ENCODE results near the gene FERMT2.
"Not testable (repeated sequence)": the region's sequence is repeated elsewhere in the genome, so short reads cannot be mapped to it uniquely, and the experiment has no call there.

The FERMT2 gene

DNA sequence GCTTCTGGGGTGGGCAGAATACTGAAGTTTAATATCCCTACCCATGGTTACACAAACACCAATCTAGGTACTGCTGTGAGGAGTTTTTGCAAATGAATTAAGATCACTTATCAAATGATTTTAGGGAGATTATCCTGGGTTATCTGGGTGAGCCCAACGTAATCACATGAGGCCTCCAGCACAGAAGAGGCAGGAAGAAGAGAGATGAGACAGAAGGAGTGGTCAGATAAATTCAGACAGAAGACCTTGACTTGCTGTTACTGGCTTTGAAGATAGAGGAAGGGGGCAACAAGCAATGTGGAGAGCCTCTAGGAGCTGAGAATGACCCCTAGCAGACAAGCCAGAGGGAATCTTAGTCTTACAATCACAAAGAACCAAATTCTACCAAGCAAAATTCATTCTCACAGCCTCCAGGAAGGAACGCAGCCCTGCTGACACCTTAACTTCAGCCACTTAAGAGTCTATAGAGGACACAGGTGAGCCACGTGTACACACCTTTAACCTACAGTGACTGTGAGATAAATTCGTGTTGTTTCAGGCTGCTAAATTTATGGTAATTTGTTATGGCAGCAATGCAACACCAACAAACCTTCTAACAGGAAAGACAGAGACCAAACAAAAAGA is 49.4 kb downstream of the FERMT2 start:
- no peak for DNase-seq (ENCODE audit: low spot score)

DNA sequence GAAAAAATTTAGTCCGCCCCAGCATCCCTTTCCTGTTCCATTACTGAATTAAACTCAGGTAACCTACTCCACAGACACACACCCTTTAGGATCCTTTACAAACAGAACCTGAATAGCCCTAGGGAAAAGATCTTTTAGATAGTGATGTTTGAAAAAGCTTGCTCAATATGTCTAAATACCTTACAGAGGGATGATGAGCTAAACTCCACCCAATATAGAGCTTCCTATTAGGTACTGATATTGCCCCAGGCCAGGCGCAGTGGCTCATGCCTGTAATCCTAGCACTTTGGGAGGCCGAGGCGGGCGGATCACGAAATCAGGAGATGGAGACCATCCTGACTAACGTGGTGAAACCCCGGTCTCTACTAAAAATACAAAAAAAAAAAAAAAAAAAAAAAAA is 50.1 kb downstream of the FERMT2 start:
- DNase-seq (ENCODE audit: low spot score), result no peak

DNA sequence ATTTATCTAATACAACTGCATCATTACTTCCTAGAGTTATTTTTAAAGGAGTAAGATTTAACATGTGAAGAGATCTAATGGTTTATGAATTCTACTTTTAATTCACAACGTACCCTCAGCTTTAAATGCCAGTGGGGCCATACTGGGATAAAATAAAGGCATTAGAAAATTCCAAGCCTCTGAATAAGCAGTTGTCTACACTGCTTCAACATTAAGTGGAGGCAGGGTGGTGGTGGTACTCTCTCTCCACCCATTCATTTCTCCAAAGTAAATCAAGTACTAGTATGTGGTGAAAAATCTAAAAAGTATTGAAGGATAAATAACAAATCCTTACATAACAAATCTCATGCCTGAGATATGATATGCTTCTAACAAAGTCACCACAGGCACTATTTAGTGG is 52.4 kb downstream of the FERMT2 start:
- no peak for DNase-seq (ENCODE audit: low spot score)

DNA sequence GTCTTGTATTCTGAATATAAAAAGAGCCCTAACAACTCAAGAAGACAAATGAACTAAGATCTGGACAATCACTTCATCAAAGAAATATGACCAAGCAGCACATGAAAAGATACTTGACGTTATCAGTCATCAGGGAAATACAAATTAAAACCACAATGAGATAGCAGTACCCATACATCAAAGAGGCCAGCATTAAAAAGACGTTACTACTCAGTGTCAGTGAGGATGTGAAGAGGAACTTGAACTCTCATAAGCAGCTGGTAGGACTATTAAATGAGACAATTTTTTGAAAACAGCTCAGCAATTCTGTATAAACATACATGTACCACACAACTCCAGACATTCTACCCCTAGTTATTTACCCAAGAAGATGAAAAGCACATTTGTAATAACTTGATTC is 55.9 kb downstream of the FERMT2 start:
- DNase-seq (ENCODE audit: low spot score), result no peak

DNA sequence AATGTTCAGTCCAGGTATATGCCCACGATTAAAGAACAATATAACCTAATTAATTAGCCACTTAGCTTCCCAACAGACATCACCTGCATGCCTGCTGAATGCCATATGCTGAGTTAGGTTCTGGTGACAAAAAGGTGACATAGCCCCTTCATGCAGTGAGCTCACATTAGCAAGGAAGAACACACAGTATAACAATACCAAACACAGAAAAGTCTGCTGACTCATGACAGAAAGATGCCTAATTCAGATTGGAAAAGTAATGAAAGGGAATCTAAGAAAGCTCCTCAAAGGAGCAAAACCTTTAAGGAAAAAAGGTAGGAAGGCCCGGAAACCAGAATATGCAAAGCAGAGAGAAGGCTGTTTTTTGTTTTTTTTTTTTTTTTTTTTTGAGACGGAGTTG is 59.0 kb downstream of the FERMT2 start:
- no peak for DNase-seq (ENCODE audit: low spot score)

DNA sequence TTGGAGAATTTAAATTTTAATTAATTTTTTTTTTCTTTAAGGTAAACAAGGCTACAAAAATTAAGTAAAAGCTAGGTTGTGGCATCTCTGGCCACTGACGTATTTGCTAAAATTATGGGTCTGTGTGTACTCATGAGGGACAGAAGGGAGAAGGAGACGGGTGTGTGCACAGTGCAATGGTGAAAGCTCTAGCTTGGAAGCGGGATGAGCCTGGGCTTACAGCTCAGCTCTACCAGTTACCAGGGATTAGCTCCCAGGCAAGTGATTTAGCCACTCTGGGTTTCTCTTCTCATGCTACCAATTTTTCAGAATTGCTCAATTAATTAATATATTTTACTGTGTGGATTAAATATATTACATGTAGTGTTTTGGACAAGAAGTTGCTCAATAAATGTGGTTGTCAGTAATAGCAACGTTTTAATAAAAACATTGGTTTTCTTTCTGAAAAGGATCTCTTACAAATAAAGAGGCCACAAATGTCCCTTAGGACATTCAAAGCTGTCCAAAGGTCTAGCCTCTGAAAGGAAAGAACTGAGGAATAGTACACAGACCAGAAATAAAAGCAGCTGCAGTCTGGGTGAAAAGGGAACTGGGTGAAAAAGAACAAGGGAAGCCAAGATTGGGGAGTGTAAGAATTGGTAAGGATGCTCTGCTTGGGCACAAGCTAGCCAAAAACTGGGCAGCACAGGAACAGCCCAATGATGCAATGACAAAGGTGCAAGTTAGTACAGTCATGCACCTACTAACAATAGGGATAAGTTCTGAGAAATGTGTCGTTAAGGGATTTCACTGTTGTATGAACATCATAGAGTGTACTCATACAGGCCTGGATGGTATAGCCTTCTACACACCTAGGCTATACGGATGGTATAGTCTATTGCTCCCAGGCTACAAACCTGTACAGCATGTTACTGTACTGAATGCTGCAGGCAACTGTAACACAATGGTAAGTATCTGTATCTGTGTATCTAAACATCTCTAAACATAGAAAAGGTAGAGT is 61.7 kb downstream of the FERMT2 start:
- DNase-seq (ENCODE audit: low spot score), result no peak

DNA sequence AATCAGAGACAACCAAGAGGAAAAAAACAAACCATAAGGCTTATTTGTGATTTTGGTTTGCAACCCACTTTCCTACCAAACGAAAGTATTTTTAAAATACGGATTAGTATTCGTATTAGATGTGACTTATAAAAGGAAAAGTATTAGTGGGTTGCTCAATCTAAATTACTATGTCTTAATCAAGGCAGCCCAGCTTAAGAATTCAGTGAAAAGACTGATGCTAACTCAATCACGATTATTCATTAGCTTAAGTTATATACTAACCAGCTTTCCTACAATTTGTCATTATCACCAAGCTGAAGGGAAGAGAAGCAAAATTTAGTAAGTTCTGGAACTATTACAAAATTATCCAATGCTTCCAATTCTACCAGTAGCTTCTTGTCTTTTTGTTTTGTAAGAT is 62.7 kb downstream of the FERMT2 start:
- DNase-seq (ENCODE audit: low spot score), result no peak

DNA sequence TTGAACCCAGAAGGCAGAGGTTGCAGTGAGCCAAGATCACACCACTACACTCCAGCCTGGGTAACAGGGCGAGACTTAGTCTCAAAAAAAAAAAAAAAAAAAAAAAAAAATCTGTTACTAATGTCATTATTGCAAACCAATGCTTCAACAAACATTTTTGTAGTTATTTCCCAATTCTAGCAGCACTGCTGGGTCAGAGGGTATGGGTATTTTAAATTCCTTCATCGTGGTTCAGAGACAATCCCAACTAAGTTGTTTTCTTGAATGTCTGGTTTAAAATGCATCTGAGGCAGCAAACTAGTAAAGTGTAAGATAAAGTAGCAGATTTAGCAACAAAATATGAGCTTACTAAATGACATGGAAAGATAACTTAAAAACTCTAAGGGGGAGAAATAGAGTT is 65.6 kb downstream of the FERMT2 start:
- no peak for DNase-seq (ENCODE audit: low spot score)

DNA sequence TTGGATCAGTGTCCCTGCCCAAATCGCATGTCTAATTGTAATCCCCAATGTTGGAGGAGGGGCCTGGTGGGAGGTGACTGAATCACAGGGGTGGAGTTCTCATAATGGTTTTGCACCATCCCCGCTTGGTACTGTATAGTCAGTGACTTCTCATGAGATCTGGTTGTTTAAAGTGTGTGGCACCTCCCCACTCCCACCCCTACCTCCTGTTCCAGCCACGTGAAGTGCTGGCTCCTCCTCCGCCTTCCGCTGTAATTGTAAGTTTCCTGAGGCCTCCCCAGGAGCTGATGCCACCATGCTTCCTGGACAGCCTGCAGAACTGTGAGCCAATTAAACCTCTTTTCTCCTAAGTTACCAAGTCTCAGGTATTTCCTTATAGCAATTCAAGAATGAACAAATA is 67.2 kb downstream of the FERMT2 start:
- DNase-seq (ENCODE audit: low spot score), result no peak

DNA sequence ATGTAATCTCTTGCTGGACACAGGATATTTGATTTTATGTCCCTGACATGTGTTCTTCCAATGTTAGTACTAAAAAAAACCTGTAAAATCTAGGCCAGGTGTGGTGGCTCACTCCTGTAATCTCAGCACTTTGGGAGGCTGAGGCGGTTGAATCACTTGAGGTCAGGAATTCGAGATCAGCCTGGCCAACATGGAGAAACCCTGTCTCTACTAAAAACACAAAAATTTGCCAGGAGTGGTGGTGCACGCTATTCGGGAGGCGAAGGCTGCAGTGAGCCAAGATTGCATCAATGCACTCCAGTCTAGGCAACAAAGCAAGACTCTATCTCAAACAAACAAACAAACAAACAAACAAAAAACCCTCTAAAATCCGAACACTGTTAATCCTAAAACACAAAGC is 68.0 kb downstream of the FERMT2 start:
- DNase-seq (ENCODE audit: low spot score), result no peak

DNA sequence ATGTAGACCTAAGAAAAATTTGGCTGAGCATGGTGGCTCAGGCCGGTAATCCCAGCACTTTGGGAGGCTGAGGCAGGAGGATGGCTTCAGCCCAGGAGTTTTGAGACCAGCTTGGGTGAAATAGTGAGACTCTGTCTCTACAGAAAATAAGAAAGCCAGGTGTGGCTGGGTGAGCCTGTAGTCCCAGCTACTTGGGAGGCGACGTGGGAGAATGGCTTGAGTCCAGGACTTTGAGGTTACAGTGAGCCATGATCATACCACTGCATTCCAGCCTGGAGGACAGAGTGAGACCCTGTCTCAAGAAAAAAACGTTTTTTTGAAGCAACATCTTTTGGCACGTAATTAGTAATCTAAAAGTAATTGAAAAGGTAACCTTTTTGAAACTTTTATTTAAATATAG is 70.9 kb downstream of the FERMT2 start:
- DNase-seq (ENCODE audit: low spot score), result no peak

DNA sequence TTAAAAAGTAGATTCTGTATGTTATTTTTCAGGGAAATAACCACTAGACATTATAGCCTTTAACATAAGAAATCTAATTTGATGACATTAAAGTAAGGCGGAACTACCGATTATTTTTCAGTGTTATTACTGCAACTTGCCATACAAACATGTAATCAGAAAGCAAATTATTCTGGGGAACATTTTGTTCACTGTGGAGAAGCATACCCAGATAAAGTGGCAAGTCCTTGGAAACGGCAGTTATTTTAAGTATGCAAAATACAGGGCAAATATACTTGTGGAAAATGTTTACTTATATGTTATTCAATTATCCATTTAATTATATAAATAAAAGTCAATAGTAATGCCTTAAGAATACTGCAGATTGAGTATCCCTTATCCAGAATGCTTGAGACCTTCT is 71.9 kb downstream of the FERMT2 start:
- DNase-seq (ENCODE audit: low spot score), result no peak

DNA sequence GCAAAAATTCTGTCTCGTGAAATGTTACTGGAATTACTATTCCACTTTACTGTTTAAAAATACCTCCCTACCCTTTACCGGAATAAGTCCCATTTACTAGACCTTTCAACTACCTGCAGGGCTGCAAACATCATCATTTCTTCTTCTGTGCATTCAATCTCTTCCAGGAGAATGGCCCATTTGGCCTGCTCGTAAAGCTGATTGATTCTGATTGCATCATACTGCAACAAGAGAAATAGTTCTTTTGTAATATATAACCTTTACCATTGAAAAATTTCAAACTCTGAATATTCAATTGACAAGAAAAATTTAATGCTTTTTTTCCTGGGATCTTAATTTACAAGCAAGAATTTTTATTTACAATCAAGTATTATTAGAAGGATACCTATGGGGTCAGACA is 72.4 kb downstream of the FERMT2 start:
- no peak for DNase-seq (ENCODE audit: low spot score)

DNA sequence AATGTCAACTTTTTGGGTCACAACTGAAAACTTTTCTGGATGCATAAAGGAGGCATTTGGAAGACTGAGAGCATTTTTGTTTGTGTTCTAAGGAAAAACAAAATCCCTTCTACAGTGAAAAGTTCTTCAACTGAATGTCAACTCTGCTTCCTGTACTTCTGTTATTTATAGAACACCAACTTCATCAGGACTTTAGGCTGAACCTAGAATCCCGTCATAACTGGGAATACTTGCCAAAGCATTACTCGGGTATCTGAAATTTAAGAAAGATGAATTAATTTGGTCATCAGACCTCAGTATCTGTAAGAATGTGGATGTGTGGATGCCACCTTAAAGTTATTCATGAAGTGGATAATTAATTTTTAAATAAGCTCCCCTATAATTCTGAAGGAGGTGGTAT is 73.2 kb downstream of the FERMT2 start:
- DNase-seq (ENCODE audit: low spot score), result no peak

DNA sequence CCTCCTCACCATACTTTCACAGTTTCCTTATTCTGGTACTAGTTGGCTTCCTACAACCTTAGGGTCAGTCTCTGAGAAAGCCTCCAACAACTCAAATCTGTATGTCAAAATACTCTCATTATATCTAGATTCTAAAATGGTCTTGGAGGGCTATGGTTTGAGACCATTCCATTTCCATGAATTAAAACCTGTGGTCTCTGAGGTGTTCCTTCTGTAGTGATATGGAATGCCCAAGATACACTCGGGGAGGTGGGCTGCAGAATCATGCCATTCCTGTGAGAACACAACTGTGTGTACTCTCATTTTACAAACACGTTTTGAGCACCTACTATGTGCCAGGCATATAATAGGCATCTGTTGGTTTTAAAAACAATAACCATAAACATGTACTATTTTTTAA is 74.0 kb downstream of the FERMT2 start:
- no peak for DNase-seq (ENCODE audit: low spot score)

DNA sequence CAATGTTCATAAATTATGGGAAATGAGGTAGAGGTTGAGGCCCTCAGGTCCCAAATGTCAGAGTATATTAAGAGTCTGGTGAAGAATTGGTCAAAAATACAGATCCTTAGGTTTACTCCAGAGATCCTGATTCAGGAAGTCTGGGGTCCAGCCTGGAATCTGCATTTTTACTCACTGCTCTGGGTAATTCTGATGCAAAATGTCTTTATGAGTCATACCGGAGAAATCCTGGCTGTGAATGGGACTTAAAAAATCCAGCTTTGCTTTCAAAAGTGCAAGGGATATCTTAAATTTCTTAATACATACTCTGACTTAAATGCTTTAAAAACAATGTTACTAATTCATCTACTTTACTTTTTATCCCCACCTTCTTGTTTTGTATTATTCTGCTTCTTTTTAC is 74.5 kb downstream of the FERMT2 start:
- DNase-seq (ENCODE audit: low spot score), result no peak

DNA sequence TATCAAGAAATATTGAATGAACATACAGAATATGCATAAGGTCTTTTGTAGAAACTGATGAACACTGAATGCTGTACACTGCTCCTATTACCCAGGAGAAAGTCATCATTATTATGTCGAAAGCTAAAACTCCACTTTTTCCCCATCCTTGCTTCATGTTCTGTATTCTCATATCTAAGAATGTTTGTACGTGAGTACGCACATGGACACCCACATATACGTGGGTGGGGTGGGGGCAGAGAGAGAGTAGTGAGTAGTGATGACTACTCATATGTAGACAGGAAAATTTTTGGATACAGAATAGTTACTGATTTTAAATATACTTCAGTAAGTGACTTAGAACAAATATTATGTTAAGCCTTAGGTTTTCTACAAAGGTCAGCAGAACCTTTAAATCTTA is 75.1 kb downstream of the FERMT2 start:
- DNase-seq (ENCODE audit: low spot score), result no peak

DNA sequence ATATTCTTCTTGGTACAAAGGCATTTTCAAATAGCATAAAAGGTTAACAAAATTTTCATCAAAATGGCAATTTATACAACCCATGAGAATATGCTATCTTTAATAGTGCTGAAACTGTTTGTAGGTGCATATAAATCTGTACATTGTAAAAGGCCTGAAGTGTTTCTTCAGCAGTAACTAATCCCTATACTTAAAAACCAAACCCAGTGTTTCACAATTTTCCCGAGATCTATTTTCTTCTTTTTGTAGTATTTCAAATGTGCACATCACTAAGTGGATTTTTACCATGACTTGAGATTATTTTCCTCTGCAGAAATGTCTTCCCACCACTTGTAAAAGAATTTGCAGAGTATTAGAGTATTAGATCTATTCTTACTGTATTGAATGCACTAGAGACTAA is 76.5 kb downstream of the FERMT2 start:
- DNase-seq (ENCODE audit: low spot score), result no peak

DNA sequence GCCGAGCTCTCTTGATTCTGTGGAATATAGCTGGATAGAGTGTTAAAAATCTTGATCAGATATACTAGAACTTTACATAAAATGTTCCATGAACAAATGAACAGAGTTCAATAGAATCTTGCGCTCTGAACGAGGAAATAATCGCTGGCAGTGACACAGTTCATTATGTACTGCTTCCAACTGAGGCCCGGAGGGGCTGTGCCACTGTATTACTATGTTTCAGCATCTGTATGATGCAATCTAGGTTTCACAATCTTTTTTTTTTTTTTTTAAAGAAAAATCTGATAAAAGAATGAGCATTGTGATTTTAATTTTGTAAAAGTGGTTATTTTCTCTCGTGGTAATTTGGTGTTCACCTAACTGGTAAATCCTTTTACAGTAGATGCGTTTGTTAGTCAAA is 77.2 kb downstream of the FERMT2 start:
- no peak for DNase-seq (ENCODE audit: low spot score)

DNA sequence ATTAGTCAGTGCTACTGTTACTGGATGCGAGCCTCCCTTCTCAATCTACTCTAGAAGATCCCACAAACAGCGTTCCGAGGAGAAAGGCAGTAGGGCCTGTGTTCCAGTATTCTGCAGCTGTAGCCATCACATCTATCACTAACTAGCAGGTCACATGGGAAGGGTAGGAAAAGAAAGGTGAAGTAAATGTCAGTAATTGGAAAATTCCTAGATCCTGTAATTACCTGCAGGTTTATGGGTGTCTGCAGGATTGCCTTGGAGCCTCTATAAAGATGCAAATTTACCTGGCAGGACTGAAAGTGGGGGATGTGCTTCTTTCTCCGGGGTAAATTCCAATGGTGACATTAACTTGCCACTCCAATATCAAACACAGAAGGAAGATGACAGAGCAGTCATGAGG is 77.8 kb downstream of the FERMT2 start:
- no peak for DNase-seq (ENCODE audit: low spot score)

DNA sequence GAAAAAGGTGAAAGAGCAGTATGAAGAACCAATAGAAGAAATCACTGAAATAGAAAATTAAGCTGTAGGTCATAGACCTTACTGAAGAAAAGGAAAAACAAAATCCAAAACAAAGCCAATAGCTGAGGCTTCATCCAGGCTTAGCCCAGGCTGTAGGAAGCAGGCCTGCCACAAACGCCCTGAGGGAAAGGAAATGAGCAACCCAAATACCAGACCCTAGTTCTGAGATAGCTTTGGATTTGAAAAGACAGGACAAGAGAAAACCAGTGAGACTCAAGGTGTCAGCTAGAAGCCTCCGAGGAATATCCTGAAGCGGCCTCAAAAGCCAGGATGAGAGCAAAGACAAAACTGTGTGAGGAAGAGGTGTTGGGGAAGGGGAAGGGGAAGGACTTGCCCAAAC is 79.2 kb downstream of the FERMT2 start:
- no peak for DNase-seq (ENCODE audit: low spot score)

DNA sequence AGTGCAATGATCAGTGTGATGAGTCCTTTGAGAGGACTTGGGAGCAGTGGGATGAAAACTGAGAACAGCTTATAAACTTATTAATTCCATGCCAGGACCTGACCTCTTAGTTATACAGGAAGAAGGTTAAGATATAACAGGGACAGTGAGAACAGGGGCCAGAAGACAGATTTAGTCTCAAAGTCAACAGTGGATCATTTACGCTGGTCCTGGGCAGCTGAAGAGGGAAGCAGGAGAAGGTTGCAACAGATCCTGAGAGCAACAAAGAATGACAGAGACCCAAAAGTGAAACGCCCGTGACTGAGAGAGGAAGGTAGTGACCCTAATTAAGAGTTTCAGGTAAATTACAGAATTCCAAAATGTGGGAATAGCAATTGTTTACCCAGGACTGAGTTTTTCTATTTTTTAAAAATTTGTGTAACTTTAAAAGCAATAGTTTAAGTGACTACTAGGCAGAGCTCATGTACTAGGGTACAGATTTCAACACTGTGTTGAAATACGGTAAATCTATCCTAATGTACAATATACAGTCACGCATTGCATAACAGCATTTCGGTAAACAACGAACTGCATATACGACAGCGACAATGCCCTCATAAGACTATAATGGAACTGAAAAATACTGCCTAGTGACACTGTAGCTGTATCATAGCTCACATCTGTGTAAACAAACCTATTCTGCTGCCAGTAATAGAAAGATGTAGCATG is 81.8 kb downstream of the FERMT2 start:
- DNase-seq (ENCODE audit: low spot score), result no peak

DNA sequence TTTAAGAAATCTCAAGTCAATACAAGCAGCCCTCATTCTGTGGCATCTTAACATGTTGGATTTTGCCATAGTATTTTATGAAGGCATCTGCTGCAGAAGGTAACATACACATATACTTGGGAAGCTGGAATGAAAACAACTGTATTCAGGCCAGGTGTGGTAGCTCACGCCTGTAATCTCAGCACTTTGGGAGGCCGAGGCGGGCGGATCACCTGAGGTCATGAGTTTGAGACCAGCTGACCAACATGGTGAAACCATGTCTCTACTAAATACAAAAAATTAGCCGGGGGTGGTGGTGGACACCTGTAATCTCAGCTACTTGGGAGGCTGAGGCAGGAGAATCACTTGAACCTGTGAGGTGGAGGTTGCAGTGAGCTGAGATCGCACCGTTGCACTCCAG is 86.0 kb downstream of the FERMT2 start:
- not testable (repeated sequence) for DNase-seq (ENCODE audit: low spot score)

All from left forelimb (tissue), 1 donor.